ENCODE measurements around the gene BCL2L1. TPM values are rescaled to one million over a fixed set of nuclear protein-coding genes. Genes with fewer than 3 reads are reported as not detected.

Gene BCL2L1
- total and polyA plus RNA-seq, 2 experiments from 2014 or later = 42.4 to 110 TPM

- H3F3A ChIP-seq (replicated peaks; ENCODE audit: low read depth) = peaks cover 33% of the 10 kb centered on the region
- no peaks in the 10 kb centered on the region for H3K27me3 ChIP-seq (ENCODE audit: insufficient read depth)
- H3K9me2 ChIP-seq (ENCODE audit: insufficient read depth) = peaks cover 6% of the 10 kb centered on the region; the same call in 1 of the 2 replicates
- H3K4me3 ChIP-seq = no peak overlapping the region
- H3K4me1 Mint-ChIP-seq = peaks cover 23% of the 10 kb centered on the region
- no peak for ATAC-seq
- H3K27ac ChIP-seq (ENCODE audit: low read depth) = peak overlapping the region; percentile 62; the same call in 1 of the 2 replicates
- H4K20me1 ChIP-seq (replicated peaks; ENCODE audit: insufficient read depth) = peaks cover 30% of the 10 kb centered on the region
- H3K4me2 ChIP-seq = no peak overlapping the region
- 0 out of 2 replicates have a peak, but pooled peaks cover 6% of the 10 kb centered on the region for H3K36me3 ChIP-seq (ENCODE audit: insufficient read depth)
- H3K9me3 Mint-ChIP-seq = no peaks in the 10 kb centered on the region
- no peak overlapping the region for H3K27ac Mint-ChIP-seq
- peaks cover 19% of the 10 kb centered on the region for H3K36me3 Mint-ChIP-seq (ENCODE audit: low read depth)
- no peak overlapping the region for H2AFZ ChIP-seq
- peaks cover 3% of the 10 kb centered on the region for H3K27me3 Mint-ChIP-seq (ENCODE audit: insufficient read depth, low read depth, poor library complexity)
- DNase-seq (ENCODE audit: low spot score) = no peak
- H3K79me2 ChIP-seq (replicated peaks; ENCODE audit: insufficient read depth) = peaks cover 73% of the 10 kb centered on the region
- H3K4me3 Mint-ChIP-seq = no peak overlapping the region
- no peak for TF ChIP-seq POLR2AphosphoS5 (IDR thresholded peaks at IDR 0.05; ENCODE audit: low read depth)
- TF ChIP-seq STAT1 (IDR thresholded peaks at IDR 0.05; ENCODE audit: unreplicated experiment) = no peak
- TF ChIP-seq CREB1 (CRISPR knock-in tag; IDR thresholded peaks at IDR 0.05; ENCODE audit: low read depth) = no peak
- TF ChIP-seq NANOG (IDR thresholded peaks at IDR 0.05; ENCODE audit: borderline replicate concordance) = no peak
- no peak for TF ChIP-seq JUNB (IDR thresholded peaks at IDR 0.05; ENCODE audit: unreplicated experiment)
- TF ChIP-seq ETS1 (IDR thresholded peaks at IDR 0.05) = no peak
- no peak for TF ChIP-seq EZH2phosphoT487 (IDR thresholded peaks at IDR 0.05; ENCODE audit: unreplicated experiment)
- TF ChIP-seq, protein P1, sequence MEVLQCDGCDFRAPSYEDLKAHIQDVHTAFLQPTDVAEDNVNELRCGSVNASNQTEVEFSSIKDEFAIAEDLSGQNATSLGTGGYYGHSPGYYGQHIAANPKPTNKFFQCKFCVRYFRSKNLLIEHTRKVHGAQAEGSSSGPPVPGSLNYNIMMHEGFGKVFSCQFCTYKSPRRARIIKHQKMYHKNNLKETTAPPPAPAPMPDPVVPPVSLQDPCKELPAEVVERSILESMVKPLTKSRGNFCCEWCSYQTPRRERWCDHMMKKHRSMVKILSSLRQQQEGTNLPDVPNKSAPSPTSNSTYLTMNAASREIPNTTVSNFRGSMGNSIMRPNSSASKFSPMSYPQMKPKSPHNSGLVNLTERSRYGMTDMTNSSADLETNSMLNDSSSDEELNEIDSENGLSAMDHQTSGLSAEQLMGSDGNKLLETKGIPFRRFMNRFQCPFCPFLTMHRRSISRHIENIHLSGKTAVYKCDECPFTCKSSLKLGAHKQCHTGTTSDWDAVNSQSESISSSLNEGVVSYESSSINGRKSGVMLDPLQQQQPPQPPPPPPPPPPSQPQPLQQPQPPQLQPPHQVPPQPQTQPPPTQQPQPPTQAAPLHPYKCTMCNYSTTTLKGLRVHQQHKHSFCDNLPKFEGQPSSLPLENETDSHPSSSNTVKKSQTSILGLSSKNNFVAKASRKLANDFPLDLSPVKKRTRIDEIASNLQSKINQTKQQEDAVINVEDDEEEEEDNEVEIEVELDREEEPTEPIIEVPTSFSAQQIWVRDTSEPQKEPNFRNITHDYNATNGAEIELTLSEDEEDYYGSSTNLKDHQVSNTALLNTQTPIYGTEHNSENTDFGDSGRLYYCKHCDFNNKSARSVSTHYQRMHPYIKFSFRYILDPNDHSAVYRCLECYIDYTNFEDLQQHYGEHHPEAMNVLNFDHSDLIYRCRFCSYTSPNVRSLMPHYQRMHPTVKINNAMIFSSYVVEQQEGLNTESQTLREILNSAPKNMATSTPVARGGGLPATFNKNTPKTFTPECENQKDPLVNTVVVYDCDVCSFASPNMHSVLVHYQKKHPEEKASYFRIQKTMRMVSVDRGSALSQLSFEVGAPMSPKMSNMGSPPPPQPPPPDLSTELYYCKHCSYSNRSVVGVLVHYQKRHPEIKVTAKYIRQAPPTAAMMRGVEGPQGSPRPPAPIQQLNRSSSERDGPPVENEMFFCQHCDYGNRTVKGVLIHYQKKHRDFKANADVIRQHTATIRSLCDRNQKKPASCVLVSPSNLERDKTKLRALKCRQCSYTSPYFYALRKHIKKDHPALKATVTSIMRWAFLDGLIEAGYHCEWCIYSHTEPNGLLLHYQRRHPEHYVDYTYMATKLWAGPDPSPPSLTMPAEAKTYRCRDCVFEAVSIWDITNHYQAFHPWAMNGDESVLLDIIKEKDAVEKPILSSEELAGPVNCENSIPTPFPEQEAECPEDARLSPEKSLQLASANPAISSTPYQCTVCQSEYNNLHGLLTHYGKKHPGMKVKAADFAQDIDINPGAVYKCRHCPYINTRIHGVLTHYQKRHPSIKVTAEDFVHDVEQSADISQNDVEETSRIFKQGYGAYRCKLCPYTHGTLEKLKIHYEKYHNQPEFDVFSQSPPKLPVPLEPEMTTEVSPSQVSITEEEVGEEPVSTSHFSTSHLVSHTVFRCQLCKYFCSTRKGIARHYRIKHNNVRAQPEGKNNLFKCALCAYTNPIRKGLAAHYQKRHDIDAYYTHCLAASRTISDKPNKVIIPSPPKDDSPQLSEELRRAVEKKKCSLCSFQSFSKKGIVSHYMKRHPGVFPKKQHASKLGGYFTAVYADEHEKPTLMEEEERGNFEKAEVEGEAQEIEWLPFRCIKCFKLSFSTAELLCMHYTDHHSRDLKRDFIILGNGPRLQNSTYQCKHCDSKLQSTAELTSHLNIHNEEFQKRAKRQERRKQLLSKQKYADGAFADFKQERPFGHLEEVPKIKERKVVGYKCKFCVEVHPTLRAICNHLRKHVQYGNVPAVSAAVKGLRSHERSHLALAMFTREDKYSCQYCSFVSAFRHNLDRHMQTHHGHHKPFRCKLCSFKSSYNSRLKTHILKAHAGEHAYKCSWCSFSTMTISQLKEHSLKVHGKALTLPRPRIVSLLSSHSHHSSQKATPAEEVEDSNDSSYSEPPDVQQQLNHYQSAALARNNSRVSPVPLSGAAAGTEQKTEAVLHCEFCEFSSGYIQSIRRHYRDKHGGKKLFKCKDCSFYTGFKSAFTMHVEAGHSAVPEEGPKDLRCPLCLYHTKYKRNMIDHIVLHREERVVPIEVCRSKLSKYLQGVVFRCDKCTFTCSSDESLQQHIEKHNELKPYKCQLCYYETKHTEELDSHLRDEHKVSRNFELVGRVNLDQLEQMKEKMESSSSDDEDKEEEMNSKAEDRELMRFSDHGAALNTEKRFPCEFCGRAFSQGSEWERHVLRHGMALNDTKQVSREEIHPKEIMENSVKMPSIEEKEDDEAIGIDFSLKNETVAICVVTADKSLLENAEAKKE (CRISPR knock-in tag; IDR thresholded peaks at IDR 0.05) = no peak
- no peak for TF ChIP-seq REST (IDR thresholded peaks at IDR 0.05; ENCODE audit: unreplicated experiment)
- TF ChIP-seq, protein P2, sequence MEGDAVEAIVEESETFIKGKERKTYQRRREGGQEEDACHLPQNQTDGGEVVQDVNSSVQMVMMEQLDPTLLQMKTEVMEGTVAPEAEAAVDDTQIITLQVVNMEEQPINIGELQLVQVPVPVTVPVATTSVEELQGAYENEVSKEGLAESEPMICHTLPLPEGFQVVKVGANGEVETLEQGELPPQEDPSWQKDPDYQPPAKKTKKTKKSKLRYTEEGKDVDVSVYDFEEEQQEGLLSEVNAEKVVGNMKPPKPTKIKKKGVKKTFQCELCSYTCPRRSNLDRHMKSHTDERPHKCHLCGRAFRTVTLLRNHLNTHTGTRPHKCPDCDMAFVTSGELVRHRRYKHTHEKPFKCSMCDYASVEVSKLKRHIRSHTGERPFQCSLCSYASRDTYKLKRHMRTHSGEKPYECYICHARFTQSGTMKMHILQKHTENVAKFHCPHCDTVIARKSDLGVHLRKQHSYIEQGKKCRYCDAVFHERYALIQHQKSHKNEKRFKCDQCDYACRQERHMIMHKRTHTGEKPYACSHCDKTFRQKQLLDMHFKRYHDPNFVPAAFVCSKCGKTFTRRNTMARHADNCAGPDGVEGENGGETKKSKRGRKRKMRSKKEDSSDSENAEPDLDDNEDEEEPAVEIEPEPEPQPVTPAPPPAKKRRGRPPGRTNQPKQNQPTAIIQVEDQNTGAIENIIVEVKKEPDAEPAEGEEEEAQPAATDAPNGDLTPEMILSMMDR (conservative IDR thresholded peaks at IDR 0.05; ENCODE audit: low read depth in 2 of 2) = no peak
- no peak for TF ChIP-seq ZNF114 (CRISPR knock-in tag; IDR thresholded peaks at IDR 0.05)
- no peak for TF ChIP-seq EZH2 (IDR thresholded peaks at IDR 0.05; ENCODE audit: low read depth, unreplicated experiment)
- peaks cover 24% of the 10 kb centered on the region for H3K4me1 ChIP-seq (ENCODE audit: insufficient read depth)
Measured at GRCh38 chr20:31681769-31682168, 40.9 kb downstream of the BCL2L1 start.

Data from GM23338 (cell line).